Ammon's horn (tissue), 1 donor: ENCODE measurements around the gene EIF2AK3.
"Not testable (repeated sequence)": the region's sequence is repeated elsewhere in the genome, so short reads cannot be mapped to it uniquely, and the experiment has no call there.

Source experiments
- DNase-seq: peaks from one replicate; pipeline ENCODE4 v3.0.0-alpha.2; 2016; ENCODE audit warnings: low spot score

Gene EIF2AK3

DNA sequence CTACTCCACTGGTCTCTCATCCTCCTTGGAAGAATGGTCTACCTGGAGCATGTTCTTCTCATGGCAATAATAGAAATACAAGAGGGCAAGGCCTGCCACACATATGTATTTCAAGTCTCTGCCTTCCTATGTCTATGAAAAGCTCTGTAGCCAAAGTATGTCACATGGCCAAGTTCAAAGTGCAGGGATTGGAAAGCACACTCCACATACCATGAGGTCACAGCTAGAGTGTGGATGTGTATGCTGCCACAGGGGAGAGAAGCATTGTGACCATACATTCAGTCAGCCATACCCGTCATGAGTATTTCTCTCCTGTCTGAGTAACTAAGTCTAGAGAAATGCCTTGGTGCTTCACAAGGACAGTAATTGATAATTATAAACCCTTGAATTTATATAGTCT is 8.8 kb upstream of the EIF2AK3 start:
- DNase-seq = no peak

DNA sequence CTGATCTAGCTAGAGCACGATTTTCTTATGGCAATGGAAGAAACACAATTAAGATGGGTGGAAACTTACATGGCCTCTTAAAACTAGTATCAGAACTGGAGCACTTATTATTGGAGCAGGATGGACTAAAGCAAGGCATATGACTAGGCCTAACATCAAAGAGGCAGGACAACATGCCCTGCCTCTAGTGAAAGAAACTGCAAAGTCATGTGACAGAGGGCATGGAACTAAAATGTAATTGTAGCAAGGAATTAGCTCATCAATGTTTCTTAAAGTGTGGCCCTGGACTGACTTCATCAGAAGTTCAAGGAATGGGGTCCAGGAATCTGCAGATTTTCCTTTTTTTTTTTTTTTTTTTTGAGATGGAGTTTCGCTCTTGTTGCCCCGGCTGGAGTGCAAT is 5.3 kb upstream of the EIF2AK3 start:
- no peak for DNase-seq

DNA sequence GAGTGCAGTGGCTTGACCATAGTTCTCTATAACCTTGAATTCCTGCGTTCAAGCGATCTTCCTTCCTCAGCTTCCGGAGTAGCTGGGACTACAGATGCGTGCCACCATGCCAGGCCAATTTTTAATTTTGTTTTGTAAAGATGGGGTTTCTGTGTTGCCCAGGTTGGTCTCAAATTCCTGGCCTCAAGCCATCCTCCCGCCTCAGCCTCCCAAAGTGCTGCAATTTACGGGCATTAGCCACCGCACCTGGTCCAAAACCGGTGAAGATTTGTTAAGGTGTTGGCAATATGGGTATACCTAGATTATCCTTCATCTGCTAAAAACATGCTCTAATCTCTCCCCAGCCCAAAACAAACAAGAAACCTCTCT is 1.3 kb upstream of the EIF2AK3 start:
- DNase-seq = no peak

DNA sequence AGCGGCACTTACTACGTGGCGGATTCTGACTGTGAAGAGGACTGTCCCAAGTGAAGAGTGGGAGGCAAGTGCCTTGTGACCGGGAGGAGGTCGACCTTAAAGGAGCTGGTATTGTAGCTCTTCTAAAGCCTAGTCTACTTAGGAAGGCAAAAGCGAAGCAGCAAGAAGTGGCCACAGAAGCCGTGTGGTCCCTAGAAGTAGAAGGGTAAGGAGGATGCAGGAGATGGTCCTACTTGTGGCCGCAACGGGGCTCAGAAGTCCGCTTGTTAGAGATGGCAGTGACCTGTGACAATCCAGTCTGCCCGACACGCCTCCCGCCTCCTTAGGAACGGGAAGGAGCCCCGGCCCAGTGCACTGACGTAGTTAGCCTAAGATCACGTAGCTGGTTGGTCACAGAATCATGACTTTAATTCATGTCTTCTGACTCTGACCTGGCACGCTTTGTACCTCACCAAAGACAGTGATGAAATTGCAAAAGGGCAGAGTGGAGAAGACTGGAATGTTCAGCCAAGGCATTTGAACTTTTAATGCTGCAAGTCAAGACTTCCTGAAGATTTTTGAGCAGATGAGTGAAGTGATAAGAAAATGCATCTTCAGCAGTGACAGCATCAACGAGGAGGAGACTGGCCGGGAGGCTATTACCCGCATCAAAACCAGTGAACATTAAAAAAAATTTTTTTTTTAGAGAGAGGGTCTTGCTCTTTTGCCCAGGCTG is 749 bp upstream of the EIF2AK3 start:
- DNase-seq = peak; percentile 88

DNA sequence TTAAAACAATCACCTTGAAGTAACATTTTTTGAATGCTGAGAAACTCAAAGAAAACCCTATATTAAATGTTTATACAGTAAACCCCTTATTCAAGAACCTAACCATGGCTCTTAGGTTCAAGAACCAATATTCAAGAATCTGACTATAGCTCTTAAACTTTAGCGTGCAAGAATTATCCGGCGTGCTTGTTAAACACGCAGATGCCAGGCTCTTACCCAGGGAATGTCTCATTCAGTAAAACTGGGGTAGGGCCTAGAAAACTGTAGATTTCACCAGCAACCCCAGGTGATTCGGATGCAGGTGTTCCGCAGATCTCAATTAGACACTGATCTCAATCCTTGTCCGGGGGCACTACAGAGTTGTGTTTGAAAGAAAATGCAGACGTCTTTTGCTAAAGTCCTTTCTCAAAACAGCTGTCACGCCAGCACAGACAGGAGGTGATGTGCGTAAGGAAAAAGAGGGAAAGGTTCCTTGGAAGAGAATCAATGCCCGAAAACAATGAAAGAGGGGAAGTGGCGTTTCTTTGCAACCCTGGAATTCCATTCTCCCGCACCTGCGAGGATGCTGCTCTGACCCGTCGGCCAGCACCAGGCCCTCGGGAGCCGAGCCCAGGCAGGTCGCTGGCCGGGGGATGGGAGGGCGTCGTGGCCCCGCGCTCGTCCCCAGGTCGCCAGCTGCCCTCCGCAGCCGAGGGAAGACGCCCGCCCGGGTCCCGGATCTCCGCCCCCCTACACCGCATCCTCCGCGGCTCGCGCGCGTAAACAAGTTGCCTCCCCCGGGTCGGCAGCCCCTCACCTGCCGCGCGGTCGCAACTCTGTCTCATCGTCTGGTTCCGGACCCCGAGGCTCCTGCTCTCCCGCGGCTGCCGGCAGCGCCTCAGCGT is 851 bp downstream of the EIF2AK3 start:
- no peak for DNase-seq

DNA sequence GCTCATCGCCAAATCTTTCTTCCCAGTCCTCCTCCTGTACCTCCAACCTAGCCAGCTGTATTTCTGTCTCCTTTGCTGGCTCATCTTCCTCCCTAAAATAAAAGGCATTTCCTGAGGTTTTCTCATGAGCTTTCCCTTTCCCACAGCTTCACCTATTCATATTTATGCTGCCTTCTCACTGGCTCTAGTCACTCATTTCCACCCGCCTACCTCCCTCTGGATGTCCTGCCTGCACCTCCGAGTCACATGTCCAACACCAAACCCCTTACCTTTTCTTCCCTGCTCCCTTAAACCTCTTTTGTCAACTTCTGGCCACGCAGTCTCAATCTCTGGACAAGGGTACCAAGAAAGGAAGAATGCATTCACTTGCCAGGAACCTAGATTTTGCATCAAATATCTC is 2.8 kb downstream of the EIF2AK3 start:
- DNase-seq = no peak

DNA sequence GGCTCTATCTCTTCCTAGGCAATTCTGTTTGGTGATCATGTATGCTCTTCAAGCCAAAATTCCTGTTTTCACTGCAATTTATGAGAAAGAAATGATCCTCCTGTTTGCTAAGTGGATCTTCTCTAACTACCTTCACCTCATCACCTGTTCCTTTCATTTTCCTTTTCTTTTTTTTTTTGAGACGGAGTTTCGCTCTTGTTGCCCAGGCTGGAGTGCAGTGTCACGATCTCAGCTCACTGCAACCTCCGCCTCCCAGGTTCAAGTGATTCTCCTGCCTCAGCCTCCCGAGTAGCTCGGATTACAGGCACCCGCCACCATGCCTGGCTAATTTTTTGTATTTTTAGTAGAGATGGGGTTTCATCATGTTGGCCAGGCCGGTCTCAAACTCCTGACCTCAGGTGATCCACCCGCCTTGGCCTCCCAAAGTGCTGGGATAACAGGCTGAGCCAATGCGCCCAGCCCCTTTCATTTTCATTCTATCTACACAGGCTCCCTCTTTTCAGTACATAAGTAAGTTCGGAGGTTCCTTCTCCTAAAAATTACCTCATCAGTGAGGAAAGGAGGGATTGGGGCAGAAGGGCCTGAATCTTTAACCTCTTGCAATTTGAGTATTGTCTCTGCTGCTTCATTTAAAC is 3.3 kb downstream of the EIF2AK3 start:
- DNase-seq = not testable (repeated sequence)

DNA sequence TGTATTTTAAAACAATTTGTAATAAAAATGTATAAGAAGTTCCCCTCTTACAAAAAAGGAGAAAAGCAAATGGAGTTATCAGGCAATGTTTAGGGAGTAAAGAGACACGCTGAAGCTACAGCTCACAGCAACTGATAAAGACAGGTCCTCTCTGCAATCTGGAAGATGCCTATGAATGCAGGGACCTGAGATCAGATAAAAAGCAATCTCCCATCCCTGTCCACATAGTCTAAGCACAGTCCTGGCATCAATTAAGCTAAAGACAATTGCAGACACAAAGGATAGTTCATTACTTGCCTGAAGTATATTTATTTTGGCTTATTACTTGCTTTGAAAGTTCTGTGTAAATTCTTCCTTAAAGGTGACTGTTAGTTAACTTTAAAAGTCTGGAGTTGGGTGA is 5.0 kb downstream of the EIF2AK3 start:
- no peak for DNase-seq

DNA sequence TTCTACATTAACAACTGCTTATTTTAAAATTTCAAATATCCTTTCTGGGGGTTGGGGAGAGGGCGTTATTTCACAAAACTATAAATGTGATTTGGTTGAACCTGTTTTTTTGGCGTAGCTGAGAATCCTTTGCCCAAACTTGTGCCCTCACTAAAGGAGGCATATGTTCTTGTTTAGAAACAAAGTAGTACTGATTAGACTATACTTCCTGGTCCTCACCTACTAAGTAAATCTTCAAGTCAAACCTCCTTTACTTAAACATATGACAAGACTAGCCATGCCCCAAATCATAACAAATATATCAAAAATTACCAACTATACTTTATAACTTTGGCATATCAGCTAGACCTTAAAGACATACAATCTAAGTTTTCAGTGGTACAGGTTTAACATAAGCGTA is 5.8 kb downstream of the EIF2AK3 start:
- DNase-seq = no peak

DNA sequence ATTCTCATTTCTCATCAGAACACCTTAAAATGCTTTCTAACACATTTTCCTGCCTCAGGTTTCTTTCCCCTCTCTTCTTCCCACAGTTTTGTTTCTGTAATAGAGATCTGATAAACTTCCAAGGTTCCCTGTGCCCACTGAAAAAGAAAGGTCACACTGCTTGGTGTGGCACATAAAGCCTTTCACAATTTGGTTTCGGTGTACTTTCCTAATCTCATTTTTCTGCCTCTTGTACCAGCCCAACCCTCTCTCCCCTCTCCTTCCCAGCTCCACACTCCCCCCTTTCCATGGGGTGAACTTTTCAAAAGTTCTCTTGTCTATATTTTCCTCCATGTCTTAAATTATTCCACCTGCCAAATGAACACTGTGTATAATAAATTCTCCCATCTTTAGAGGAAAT is 7.2 kb downstream of the EIF2AK3 start:
- DNase-seq = no peak

DNA sequence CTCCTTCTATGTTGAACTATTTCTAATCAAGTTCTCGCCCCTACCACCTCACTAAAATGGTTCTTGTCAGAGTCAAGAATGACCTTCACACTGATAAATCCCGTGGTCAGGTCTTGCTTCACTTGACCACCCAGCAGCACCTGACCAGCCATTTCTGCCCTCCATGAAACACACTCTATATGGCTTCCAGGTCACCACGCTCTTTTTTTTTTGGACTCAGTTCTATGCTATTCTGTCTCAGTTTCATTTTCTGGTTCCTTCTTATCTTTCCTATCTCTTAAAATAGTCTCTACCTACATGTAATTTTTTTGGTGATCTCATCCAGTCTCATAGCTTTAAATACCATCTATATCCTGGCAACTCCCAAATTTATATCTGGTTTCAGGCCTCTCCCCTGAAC is 11.4 kb downstream of the EIF2AK3 start:
- DNase-seq = no peak

DNA sequence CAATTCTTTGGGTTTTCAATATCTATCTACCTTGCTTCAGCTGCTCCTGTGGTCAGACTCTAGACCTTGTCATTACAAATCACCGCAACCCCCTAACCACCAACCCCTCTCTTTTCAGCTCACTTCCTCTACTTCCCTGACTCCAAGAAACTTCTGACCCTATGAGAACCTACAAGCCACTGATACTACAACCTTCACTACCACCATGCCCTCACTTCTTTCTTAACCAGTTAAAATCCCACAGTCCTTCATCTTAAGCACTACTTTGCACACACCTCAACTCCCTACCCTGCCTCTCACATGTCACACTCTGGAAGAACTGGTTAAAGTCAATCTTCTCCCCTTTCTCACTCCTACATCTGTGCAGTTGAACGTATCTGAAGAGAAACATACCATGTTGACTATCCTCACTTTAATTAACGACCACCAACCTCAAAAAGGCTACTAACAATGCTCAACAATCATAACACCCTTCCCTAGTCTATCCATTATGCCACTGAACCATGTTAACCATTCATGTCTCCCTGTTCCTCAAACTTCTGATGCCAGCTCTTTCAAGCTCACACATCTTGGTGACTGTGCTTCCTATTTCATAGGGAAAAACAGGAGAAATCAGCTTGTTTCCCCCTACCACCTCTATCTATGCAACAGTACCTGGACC is 12.6 kb downstream of the EIF2AK3 start:
- no peak for DNase-seq

DNA sequence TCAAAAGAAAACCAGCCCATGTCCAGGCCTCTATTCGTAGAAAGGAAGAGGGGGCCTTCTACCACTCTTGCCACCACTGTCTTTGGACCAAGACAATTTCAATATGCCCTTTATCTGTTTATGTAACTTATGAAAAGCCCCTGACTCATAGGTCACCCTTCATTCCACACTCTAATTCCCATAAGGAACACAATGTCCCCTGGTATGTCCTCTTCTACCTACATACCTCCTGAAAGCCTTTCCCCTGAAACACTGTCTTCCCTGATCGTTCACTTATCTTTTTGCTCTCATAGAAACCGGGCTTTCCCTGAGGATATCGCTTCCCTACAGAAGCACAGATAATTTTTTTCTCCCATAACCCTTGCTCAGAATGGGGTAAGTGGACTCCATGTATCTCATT is 13.3 kb downstream of the EIF2AK3 start:
- DNase-seq = no peak

DNA sequence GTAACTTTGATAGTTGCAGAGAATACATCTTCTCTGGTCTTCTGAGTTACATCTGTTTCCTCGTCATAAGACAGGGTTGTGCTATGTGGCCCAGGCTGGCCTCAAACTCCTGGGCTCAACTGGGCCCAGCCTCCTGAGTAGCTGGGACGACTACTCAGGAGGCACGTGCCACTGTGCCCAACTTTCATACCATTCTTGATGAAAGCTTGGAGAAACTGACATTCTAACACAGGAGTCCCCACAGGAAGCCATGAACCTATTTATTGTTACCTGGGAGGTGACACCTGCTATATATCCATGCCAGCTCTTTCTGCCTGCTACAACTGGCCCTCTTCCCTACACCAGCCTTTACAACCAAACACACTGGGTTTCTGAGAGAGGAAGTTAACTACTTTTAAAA is 19.1 kb downstream of the EIF2AK3 start:
- no peak for DNase-seq

DNA sequence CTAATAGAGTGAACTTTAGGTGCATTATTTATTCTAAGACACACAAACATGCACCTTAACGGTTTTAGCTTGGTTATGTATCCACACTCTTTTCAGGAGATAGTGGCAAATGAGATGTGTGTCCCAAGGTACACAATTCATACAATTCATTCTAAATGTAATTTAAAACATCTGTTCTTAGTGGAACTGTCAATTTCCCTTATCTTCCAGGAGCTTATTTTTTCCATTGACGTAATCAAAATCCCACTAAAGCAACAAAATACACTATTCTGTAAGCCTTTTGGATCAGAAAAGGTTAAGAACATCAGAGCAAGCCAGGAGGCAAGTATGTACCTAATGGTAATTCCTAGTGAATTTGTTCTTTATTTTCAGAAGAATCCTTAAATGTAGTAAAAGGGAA is 19.8 kb downstream of the EIF2AK3 start:
- DNase-seq = no peak

DNA sequence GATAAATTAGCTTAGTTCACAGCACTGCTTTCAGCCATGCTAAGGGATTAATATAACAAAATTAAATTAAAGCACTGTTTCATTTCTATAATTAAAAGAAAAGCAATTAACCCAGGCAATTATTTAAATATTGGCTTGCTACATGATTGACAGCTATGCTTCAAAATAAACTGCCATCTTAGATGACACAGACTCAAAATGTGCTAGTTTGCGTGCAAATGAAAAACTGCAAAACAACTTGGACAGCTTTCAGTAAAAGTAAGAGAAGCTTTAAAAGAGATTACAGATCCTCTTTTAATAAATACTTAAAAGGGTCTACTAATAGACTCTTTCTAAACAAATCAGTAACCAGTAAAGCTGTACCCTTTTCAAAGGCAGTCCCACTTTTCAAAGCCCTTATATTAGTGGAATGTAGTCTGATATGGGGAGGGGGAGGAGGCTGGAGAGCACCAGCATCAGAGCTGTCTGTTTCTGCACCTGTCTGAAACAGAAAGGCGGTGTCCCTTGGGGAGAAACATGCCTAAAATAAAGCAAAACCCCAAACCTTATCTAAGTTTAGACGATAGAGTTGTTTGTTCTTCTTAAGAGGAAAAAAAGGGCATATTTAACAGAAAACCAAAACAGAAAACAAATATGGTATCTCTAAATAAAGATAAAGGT is 20.8 kb downstream of the EIF2AK3 start:
- DNase-seq = no peak

DNA sequence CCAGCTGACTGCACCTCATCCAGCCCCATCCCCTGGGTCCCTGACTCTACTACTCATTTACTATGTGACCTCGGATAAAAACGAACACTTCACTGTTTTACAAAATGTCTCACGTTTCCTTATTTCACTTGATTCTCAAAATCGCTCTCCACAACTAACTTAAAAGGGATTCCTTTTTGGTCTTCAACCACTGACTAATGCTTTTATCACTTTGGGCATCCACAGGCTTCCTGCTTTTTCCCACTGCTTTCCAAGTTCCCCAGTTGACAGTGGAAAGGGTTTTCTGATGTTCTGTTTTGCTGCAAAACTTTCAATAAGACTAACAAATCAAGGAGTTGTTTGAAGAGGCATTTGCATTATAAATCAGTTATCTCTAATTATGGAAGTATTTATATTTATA is 24.1 kb downstream of the EIF2AK3 start:
- DNase-seq = no peak

DNA sequence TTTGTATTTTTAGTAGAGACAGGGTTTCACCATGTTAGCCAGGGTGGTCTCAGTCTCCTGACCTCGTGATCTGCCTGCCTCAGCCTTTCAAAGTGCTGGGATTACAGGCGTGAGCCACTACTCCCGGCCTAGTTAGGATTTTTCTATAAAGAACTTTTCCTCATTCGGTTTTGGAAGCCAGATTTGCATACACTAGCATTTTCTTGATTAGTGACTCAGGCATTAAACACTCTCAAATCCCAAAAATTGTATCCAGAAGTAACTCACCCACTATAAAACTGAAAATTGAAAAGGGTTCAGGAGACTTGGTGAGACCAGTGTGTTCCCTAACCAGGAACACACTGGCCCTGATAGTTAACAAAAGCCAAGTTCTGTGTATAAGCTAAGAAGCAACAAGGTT is 25.2 kb downstream of the EIF2AK3 start:
- DNase-seq = no peak

DNA sequence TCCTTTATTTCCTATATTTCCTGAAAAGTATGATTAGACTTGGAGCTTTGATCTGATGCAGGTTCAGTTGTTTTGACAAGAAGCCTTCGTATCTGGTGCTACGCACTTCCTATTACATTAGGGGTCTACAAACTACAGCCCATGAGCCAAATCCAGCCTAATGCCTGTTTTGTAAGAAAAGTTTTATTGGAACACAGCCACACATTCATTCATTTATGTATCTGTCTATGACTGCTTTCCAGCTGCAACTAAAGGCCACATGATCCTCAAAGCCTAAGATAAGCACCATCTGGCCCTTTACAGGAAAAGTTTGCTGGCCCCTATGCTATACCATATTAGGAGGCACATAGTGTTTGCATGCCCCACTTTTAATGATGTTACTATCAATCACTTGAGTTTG is 26.0 kb downstream of the EIF2AK3 start:
- no peak for DNase-seq

DNA sequence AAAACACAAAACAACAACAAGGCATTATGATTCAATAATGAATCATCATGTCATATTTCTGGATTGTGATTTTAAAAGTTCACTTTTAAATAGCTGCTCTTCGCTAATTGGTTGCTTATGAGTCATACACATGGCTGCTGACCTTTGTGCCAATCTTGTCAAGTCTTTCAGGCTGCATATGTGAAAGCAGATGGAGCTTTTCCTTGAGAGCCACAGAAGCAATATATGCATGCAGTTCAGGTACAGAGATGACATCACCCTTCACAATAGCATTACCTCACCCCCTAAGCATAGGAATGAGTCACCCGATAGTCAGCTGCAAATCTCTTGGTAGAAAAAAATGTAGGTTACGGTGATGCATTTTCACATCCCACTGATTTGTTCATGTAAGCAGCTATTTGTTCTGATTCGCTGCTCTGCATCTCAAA is 27.2 kb downstream of the EIF2AK3 start:
- peak; percentile 58 for DNase-seq

DNA sequence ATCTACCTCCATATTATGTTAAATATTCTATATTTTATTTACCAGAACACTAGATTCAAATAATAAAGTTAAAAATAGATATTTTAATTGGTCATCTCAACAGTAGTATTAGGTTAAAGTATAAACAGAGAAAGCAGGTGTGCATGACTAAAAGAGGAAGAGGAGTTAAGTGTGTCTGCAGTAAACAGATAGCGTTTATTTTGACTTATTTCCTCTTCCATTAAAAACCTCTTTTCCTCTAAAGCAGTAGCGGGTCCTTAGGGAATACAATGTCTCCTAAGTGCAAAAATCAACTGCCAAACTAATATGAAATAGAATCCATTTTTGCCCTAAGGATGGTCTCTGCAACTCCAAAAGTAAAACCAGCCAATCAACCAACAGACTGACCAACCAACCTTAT is 27.7 kb downstream of the EIF2AK3 start:
- no peak for DNase-seq

DNA sequence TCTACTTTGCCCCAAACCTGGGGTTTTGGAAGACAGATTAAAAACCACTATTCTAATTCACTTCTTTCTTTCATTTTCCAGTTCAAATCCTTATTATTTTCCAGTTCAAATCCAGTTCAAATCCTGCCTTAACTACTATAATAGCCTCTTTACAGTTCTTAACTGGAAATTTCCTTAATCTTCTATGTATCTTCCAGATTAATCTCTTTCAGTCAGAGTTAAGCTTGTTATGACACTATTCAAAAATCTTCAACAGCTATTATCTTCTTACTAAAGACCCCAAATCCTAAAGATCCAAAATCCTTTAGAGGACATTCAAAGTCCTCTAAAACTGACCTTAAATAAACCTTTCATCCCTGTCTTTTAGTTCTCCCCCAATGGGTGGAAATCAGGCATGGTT is 30.1 kb downstream of the EIF2AK3 start:
- no peak for DNase-seq
